HG03175 (cell line): ENCODE measurements around the gene SLC28A3.
"Not testable (repeated sequence)": the region's sequence is repeated elsewhere in the genome, so short reads cannot be mapped to it uniquely, and the experiment has no call there.

Experiments
- ATAC-seq: cut with Tn5 transposase; IDR thresholded peaks from one replicate; pipeline ENCODE4 v1.9.1; 2021; ENCODE audit warnings: mild to moderate bottlenecking, moderate library complexity; ENCODE audit not compliant: unreplicated experiment

The SLC28A3 gene, protein sequence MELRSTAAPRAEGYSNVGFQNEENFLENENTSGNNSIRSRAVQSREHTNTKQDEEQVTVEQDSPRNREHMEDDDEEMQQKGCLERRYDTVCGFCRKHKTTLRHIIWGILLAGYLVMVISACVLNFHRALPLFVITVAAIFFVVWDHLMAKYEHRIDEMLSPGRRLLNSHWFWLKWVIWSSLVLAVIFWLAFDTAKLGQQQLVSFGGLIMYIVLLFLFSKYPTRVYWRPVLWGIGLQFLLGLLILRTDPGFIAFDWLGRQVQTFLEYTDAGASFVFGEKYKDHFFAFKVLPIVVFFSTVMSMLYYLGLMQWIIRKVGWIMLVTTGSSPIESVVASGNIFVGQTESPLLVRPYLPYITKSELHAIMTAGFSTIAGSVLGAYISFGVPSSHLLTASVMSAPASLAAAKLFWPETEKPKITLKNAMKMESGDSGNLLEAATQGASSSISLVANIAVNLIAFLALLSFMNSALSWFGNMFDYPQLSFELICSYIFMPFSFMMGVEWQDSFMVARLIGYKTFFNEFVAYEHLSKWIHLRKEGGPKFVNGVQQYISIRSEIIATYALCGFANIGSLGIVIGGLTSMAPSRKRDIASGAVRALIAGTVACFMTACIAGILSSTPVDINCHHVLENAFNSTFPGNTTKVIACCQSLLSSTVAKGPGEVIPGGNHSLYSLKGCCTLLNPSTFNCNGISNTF

DNA sequence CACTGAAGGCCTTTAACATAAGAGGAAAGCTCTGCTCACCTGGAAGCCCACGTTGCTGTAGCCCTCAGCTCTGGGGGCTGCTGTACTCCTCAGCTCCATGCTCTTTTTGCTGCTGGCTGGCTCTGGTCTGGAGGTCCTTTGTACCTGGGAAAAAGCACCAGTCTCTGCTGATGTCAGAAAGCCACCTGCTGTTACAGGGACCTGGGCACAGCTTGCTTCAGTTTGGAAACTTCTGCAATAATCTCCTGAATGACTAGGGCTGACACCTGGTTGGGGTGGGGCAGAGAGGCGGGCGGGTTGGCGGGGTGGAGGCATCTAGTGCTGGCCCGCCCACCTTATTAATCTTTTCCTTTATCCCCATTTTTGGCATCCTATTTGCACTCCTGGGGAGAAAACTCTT, at the start of gene SLC28A3:
TSS of gene SLC28A3 (minus strand) at position 224 of the 400 bp plus-strand sequence. CDS start at position 99, 125 bp downstream.
- no peak for ATAC-seq

DNA sequence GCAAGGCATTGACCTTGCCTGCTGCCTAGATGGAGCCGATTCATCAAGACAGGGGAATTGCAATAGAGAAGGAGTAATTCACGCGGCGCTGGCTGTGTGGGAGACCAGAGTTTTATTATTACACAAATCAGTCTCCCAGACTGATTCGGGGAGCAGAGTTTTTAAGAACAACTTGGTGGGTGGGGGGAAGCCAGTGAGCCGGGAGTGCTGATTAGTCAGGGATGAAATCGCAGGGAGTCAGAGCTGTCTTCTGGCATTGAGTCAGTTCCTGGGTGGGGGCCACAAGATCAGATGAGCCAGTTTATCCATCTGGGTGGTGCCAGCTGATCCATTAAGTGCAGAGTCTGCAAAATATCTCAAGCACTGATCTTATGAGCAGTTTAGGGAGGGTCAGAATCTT, 49.7 kb upstream of the SLC28A3 start:
- not testable (repeated sequence) for ATAC-seq

DNA sequence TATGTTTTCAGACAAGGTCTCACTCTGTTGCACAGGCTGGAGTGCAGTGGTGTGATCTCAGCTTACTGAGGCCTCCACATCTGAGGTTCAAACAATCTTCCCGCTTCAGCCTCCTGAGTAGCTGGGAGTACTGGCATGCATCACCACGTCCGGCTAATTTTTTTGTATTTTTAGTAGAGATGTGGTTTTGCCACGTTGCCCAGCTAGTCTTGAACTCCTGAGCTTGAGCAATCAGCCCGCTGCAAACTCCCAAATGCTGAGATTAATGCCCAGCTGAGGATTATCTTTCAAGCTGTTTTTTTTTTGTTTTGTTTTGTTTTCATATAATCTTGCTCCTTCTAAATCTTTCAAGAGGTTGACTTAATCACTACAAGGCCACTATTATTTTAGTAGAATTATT, 47.3 kb upstream of the SLC28A3 start:
- ATAC-seq = no peak

GRCh38 chr9:84386753-84387152, 46.2 kb upstream of the SLC28A3 start:
- no peak for ATAC-seq

DNA sequence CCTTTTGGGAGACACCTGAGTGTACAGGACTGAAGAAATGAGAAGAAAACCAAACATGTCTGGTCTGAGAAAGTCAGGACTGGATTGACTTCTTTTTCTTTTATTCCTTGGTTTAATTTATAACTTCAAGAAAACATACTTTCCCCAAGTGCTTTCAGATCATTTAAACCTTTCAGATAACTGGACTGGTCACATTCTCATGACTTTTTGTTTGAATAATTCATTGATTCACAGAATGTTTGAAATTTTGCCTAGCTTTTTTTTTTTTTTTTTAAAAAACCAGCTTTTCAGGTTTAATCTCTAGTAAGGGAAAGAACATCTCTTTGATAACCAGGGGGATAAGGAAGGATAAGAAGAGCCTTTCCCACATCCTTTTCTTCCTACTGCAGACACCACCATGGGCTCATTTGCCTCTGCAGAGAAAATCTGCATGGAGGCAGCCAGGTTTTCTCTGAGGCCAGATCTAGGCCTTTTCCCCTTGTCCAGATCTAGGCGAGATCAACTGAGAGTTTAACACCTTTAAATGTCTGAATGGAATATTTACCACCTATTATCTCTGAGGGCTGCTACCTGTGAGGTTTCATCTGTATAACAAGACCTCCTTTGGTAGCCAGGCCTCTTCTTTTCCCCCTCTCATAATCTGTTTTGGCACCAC, 45.0 kb upstream of the SLC28A3 start:
- ATAC-seq = no peak

- no peak for ATAC-seq
These were observed 44.1 kb upstream of the SLC28A3 start for GRCh38 chr9:84384617-84385016.

DNA sequence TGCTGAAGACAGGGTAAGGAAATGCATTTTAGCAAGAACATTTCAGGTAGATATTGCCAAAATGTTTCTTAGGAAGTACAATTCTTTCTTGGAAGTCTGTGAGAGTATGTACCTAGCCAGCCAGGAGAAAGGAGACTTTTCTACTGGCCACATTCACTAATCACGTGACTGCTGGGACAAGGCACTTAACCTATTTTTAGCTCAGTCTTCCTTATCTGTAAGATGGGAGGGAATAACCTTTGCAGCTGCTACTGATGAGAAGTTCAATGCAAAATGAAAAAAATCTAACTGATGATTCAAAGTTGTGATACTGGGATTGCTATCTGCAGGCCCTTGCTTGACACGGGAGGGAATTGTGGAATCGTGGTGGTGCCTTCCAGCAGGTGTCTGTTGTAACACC, 42.6 kb upstream of the SLC28A3 start:
- no peak for ATAC-seq

- no peak for ATAC-seq
These were observed 42.2 kb upstream of the SLC28A3 start for GRCh38 chr9:84382720-84383119.

- ATAC-seq = no peak
These were observed 41.0 kb upstream of the SLC28A3 start for GRCh38 chr9:84381508-84381907.

DNA sequence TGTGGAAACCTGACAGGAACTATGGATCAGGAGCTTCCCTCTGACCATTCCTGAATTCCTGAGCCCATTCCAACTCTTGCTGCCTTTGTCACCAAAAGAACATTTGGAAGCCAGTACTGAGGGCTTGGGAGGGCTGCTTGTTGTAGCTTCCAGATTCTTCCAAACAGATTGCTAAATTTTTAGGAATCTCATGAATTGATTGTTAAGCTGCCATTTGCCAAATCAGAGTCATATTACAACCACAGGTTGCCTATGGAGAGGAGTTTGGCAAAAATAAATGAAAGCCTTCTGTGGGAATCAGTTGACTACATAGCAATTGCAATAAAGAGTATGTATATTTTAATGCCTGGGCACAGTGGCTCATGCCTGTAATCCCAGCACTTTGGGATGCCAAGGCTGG, 39.2 kb upstream of the SLC28A3 start:
- ATAC-seq = no peak

DNA sequence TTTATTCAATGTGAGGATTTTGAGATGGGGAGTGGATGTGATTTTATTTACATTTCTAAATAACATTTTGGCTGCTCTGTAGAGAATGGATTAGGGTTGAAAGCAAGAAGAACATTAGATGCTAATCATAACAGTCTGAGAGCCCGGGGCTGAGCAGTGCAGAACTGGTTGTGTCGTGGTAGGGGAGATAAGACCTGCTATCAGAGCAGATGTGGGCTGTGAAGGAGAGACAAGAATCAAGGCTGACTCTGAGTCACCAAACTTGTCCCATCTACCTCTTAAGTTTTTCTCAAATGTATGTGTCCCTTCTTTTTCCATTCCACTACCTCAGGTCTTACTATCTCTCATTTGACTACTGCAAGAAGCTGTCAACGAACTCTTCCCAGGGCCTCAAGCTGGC, 35.4 kb upstream of the SLC28A3 start:
- no peak for ATAC-seq

DNA sequence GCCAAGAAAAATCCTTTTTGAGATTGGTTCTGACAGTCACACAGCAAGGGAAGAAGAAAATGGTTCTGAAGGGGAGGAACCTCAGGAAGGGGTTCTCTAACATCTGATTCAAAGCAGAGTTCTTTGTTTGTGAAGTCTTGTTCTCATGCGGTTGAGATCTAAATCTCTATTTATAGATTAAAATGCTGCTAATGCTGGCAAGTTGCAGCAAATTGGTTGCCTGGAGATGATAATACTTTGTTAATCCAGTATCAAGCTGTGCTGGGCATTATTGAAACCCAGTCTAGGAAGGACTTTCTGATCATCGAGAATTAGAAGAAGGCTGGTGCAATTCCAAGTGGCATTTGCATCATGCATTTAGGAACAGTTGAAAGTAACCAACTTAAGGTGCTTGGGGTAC, 34.0 kb upstream of the SLC28A3 start:
- no peak for ATAC-seq

GRCh38 chr9:84374013-84374412, 33.5 kb upstream of the SLC28A3 start:
- ATAC-seq = no peak

GRCh38 chr9:84371737-84372136, 31.2 kb upstream of the SLC28A3 start:
- ATAC-seq = no peak

GRCh38 chr9:84368601-84369000, 28.0 kb upstream of the SLC28A3 start:
- no peak for ATAC-seq

- not testable (repeated sequence) for ATAC-seq
These were observed 27.2 kb upstream of the SLC28A3 start for GRCh38 chr9:84367726-84368125.

GRCh38 chr9:84366683-84367082, 26.1 kb upstream of the SLC28A3 start:
- no peak for ATAC-seq

DNA sequence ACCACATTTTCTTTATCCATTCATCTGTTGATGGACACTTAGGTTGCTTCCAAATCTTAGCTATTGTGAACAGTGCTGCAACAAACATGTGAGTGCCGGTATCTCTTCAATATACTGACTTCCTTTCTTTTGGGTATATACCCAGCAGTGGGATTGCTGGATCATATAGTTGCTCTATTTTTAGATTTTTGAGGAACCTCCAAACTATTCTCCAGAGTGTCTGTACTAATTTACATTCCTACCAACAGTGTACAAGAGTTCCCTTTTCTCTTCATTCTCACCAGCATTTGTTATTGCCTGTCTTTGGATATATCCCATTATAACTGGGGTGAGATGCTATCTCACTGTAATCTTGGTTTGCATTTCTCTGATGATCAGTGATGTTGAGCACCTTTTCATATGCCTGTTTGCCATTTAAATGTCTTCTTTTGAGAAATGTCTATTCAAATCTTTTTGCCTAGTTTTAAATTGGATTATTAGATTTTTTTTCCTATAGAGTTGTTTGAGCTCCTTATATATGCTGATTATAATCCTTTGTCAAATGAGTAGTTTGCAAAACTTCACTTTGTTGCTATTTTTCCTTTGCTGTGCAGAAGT, 24.4 kb upstream of the SLC28A3 start:
- ATAC-seq = not testable (repeated sequence)

- ATAC-seq = no peak
These were observed 21.1 kb upstream of the SLC28A3 start for GRCh38 chr9:84361645-84362044.

DNA sequence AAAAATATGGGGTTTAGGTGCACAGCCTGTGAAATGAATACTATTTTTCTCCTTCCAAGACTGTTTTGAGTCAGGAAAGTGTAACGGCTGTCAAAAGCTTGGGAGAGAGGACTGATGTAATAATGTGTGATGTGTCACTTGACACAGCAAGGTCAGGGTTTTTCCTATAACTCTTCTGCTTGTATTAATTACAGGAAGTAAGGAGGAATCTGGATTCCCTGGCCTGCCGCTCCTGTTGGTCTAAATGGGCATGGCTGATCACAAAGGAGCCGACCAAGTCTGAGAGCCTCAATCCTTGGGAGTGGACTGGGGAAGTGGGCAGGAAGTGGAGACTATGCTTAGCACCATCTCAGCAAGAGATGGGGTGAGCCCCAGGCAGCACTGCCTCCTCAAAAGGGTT, 16.7 kb upstream of the SLC28A3 start:
- ATAC-seq = no peak

DNA sequence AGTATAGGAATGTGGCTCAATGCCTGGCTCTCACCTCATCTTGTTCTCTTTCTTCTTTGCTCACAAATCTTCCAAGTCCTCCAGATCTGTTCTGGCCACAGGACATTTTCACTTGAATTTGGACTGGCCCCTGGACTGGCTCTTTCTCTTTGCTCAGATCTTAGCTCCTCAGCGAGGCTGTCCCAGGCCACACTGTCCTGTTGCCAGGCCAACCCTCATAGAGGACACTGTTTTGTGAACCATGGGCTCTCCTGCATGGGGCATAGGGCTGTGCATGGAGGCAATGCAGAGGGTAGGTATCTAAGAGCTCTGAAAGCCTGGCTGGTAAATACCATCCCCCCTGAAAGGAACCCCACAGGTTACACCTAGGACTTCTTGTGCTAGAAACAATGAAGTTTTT, 13.5 kb upstream of the SLC28A3 start:
- no peak for ATAC-seq
